NT2/D1 (cell line): Measurements from ENCODE around the gene PHOSPHO2.

Experiments used
- SUZ12 ChIP-seq: IDR thresholded peaks from 2 replicates; pipeline ENCODE4 v1.6.1; 2011; ENCODE audit not compliant: insufficient read length, insufficient read depth; ENCODE audit errors: extremely low read depth
- YY1 ChIP-seq: IDR thresholded peaks from 2 replicates; pipeline ENCODE4 v1.6.1; 2011; ENCODE audit not compliant: insufficient read length, insufficient read depth
- ZNF274 ChIP-seq: IDR thresholded peaks from 2 replicates; pipeline ENCODE4 v1.6.1; 2011; ENCODE audit warnings: mild to moderate bottlenecking, low read depth, low read length

- TF ChIP-seq ZNF274 (no peak), YY1 (no peak), SUZ12 (no peak)
These were observed 3.3 kb upstream of the PHOSPHO2 start for GRCh38 chr2:169690958-169691357.
